ENCODE results near the gene DEDD.

DNA sequence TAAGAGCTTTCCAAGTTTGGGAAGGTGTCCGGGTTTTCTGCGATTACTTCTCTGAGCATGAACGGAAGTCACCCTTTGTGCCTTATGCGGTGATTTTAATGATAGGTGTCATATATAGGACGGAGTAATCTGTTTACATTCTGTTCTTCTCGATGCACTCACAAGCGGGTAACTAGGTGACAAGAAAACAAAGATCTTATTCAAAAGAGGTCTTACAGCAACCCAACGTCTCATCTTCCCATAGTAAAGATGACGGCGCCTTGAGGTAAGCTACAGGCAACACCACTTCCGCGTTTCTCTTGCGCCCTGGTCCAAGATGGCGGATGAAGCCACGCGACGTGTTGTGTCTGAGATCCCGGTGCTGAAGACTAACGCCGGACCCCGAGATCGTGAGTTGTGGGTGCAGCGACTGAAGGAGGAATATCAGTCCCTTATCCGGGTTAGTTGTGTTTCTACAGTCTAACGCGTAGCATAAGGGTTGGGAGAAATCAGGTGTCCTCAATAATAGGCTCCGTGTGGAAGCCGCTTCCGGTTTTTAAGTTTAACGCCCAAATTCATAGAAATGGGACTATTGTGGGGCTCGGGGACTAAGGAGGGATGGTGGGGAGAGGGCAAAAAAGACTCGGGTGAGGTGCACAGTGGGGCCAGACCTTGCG is 21.3 kb upstream of the DEDD start, which contains the start of gene UFC1:
- peak; percentile 63; the same call in 1 of the 2 replicates for TF ChIP-seq POLR2A (IDR thresholded peaks at IDR 0.05; ENCODE audit: low read length)
- TF ChIP-seq, protein P1, sequence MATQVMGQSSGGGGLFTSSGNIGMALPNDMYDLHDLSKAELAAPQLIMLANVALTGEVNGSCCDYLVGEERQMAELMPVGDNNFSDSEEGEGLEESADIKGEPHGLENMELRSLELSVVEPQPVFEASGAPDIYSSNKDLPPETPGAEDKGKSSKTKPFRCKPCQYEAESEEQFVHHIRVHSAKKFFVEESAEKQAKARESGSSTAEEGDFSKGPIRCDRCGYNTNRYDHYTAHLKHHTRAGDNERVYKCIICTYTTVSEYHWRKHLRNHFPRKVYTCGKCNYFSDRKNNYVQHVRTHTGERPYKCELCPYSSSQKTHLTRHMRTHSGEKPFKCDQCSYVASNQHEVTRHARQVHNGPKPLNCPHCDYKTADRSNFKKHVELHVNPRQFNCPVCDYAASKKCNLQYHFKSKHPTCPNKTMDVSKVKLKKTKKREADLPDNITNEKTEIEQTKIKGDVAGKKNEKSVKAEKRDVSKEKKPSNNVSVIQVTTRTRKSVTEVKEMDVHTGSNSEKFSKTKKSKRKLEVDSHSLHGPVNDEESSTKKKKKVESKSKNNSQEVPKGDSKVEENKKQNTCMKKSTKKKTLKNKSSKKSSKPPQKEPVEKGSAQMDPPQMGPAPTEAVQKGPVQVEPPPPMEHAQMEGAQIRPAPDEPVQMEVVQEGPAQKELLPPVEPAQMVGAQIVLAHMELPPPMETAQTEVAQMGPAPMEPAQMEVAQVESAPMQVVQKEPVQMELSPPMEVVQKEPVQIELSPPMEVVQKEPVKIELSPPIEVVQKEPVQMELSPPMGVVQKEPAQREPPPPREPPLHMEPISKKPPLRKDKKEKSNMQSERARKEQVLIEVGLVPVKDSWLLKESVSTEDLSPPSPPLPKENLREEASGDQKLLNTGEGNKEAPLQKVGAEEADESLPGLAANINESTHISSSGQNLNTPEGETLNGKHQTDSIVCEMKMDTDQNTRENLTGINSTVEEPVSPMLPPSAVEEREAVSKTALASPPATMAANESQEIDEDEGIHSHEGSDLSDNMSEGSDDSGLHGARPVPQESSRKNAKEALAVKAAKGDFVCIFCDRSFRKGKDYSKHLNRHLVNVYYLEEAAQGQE (IDR thresholded peaks at IDR 0.05), result peak; percentile 58; the same call in 1 of the 2 replicates
- no peak for TF ChIP-seq BHLHE40 (IDR thresholded peaks at IDR 0.05; ENCODE audit: low read depth, low read length)
- TF ChIP-seq, protein P2, sequence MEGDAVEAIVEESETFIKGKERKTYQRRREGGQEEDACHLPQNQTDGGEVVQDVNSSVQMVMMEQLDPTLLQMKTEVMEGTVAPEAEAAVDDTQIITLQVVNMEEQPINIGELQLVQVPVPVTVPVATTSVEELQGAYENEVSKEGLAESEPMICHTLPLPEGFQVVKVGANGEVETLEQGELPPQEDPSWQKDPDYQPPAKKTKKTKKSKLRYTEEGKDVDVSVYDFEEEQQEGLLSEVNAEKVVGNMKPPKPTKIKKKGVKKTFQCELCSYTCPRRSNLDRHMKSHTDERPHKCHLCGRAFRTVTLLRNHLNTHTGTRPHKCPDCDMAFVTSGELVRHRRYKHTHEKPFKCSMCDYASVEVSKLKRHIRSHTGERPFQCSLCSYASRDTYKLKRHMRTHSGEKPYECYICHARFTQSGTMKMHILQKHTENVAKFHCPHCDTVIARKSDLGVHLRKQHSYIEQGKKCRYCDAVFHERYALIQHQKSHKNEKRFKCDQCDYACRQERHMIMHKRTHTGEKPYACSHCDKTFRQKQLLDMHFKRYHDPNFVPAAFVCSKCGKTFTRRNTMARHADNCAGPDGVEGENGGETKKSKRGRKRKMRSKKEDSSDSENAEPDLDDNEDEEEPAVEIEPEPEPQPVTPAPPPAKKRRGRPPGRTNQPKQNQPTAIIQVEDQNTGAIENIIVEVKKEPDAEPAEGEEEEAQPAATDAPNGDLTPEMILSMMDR (IDR thresholded peaks at IDR 0.05), result no peak
- TF ChIP-seq NPAS2 (CRISPR knock-in tag; IDR thresholded peaks at IDR 0.05; ENCODE audit: borderline replicate concordance), result no peak
- no peak for TF ChIP-seq SMC3 (IDR thresholded peaks at IDR 0.05)
- TF ChIP-seq MYC (IDR thresholded peaks at IDR 0.05; ENCODE audit: borderline replicate concordance, low read length), result peak; percentile 53; the same call in 1 of the 2 replicates
- TF ChIP-seq, protein P3, sequence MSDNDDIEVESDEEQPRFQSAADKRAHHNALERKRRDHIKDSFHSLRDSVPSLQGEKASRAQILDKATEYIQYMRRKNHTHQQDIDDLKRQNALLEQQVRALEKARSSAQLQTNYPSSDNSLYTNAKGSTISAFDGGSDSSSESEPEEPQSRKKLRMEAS (IDR thresholded peaks at IDR 0.05), result peak; percentile 92
- no peak for TF ChIP-seq RAD21 (conservative IDR thresholded peaks at IDR 0.05 in 1 of 2, IDR thresholded peaks at IDR 0.05 in 1 of 2)
- TF ChIP-seq NR3C1 (IDR thresholded peaks at IDR 0.05), result no peak
- no peak for TF ChIP-seq FOXS1 (CRISPR knock-in tag; IDR thresholded peaks at IDR 0.05)
- TF ChIP-seq, protein P4, sequence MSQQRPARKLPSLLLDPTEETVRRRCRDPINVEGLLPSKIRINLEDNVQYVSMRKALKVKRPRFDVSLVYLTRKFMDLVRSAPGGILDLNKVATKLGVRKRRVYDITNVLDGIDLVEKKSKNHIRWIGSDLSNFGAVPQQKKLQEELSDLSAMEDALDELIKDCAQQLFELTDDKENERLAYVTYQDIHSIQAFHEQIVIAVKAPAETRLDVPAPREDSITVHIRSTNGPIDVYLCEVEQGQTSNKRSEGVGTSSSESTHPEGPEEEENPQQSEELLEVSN (IDR thresholded peaks at IDR 0.05; ENCODE audit: borderline replicate concordance, low read depth), result no peak

All from A549 (cell line).